T-helper 1 cell treated with Interleukin-12 subunit alpha and Interleukin-12 subunit beta and Interleukin-4 antibody, amounts not matched to agents 30 ng/mL and 1 ng/mL, for 36 hours (primary cell): ENCODE measurements around the gene CX3CL1. TPM values are rescaled to one million over a fixed set of nuclear protein-coding genes. Genes with fewer than 3 reads are reported as not detected.
"Not testable (repeated sequence)": the region's sequence is repeated elsewhere in the genome, so short reads cannot be mapped to it uniquely, and the experiment has no call there.

ENCODE experiments used
- intact Hi-C: fragments of 100-400 bp; cut with micrococcal nuclease; formaldehyde crosslinking; loops from one replicate; pipeline ENCODE4 v1.15.1; 2024
- total RNA-seq: library from RNA; stranded (reverse); gene quantifications from 2 replicates; pipeline ENCODE4 v1.2.3, GENCODE V29; 2022

CX3CL1 gene
- total RNA-seq, 1 donor from 2014 or later: not detected

DNA sequence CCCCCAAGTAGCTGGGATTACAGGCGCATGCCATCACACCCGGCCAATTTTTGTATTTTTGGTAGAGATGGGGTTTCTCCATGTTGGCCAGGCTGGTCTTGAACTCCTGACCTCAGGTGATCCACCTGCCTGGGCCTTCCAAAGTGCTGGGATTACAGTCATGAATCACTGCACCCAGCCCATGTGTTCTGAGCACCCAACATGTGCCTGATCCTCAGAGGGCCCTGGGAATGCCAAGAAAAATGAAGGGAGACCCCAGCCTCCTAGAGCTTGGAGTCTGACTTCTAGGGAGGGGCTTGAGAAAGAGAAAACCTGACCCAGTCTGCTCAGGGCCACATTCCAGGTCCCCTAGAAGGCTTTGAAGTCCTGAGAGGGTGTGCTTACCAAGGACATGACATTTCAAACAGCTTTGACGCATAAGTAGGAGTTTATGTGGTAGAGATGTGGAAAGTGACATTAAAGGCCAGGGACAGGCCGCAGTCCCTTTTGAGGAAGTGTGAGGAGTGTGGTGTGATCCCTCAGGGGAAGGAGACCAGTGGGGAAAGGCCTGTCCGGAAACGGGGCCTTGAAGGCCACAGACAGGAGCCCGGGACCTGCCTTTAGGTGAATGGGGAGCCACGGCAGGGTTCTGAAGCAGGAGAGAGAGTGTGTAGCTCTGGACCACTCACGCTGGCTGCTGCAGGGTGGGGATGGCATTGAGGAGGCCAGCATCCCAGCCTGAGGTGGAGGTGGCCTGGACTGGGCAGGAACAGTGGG is 14.8 kb upstream of the CX3CL1 start:
- intact Hi-C loops: no loop called here

DNA sequence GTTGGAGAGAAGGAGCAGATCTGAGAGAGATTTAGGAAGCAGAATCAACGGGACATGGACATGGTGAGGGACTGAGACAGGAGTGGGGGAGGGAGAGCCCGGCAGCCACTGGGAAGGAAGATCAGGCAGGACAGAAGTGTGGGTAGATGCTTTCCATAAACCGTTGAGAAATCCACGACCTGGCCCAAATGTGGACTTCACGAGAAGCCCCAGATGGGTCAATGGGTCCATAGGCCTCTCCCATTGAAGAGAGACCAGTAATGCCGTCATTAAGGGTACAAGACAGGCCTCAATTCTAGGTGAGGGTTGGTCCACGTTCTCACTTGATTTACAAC is 14.2 kb upstream of the CX3CL1 start:
- intact Hi-C loops: no loop called here

DNA sequence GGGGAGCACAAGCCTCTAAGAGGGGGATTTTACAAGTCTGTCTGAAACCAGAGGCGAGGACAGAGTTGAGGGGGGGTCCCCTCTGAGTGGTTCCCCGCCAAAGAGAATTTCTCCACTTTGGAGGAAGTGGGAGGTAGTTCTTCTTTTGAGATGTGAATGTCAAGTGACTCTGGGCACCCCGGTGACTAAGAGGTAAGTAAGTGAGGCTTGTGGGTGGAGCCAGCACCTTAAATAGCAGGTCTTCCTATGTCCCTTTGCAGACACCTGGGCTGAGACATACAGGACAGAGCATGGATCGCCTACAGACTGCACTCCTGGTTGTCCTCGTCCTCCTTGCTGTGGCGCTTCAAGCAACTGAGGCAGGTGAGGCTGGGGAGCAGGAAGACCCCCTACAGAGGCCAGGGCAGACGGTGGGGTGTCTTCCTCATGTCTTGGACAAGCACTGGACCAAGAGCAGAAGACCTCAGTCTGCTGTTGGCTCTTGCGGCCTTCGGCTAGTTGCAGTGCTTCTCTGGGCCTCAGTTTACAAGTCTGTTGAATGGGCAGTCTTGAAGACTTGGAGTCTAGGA is 13.7 kb upstream of the CX3CL1 start, which contains the start of gene CCL22:
CCL22 (plus strand) TSS at position 257 of the 569 bp plus-strand sequence; CDS start at position 291, 34 bp downstream.
- intact Hi-C loops: no loop called here

DNA sequence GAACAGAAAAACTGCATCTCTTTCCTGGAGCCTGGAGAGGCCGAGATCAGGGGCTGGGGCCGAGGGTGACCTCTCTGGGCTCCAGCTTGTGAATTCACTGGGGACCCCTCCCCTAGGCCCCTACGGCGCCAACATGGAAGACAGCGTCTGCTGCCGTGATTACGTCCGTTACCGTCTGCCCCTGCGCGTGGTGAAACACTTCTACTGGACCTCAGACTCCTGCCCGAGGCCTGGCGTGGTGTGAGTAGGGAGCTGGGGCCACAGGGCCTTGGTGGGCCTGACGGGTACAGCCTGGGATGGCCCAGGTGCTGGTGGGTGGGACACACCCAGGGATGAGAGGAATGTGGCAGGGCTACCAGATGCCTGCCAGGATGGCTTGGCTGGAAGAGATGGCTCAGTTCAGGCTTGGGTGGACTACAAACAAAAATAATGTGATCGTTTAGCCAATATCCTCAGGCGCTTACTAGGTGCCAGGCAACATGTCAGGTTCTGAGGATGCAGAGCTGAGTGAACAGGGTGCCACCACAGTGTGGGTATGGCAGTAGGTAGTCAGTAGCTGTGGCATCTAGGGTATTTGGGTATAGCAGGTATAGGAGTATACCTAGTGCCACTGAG is 11.9 kb upstream of the CX3CL1 start:
- intact Hi-C loops: no loop called here

DNA sequence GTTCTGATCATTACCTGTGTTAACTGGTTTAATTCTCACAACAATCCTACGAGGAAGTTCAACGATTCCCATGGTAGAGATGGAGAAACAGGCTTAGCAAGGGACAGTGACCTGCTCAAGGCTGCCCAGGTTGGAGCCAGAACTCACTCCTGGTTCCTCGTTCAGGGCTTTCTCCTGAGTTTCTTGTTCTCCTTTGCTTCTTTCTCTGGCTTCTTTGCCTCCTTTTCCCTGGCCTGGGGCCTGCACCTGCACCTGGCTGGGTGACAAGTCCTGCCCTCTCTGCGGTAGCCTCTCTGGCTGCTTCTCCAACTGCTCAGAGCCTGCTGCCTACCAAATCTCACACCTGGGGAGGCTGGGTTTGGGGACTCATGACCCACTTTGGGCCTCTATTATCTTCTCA is 10.9 kb upstream of the CX3CL1 start:
- intact Hi-C loops: no loop called here

DNA sequence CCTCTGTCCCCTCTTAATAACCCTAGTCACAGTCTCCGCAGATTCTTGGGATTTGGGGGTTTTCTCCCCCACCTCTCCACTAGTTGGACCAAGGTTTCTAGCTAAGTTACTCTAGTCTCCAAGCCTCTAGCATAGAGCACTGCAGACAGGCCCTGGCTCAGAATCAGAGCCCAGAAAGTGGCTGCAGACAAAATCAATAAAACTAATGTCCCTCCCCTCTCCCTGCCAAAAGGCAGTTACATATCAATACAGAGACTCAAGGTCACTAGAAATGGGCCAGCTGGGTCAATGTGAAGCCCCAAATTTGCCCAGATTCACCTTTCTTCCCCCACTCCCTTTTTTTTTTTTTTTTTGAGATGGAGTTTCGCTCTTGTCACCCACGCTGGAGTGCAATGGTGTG is 8.1 kb upstream of the CX3CL1 start:
- intact Hi-C loops: no loop called here

DNA sequence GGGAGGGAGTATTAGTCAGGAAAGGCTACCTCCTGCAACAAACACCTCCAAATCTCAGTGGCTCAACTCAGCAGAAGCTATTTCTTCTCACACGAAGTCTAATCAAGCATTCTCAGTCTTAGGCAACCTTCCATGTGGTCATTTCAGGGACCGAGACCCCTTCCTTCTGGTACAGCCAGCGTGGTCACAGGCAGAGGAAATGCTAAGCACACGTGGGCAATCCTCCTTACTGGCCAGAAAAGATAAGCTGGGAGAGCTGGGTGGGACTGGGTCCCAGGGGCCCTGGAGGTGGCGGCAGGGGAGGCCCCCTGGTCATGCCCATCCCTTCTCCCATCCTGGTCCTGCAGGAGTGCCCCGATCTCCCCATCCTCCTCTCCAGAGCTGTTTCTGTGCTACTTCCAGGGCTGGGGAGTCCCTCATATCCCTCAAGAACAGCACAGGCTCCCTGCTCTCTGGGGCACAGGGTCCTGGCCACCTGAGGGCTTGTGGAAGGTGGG is 5.7 kb upstream of the CX3CL1 start:
- intact Hi-C loops: no loop called here

DNA sequence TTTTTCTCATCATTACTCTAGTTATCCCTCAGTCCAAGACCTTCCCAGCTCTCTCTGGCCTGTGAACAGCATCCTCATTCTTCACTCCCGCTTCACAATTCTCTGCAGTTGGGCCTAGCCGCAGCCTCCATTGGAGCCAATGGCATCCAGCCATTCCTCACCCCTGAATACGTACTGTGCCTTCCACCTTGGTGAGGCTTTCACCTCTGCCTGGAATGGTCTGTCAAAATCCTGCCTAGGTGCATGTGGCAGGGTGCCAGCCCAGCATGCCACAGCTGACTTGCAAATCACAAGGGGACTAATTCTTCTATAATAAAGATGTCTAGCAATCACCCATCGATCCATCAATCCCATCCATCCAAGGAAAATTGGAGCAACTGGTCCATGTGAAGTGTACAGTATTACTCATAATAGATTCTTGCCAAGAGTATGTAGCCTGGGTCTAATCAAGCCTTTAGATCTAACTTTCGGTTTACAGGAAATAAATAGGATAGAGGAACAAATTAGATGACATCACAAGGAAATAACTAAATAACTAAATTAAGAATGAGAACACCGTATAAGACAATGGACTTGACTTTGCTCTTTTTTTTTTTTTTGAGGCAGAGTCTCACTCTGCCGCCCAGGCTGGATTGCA is 5.1 kb upstream of the CX3CL1 start:
- intact Hi-C loops: no loop called here

DNA sequence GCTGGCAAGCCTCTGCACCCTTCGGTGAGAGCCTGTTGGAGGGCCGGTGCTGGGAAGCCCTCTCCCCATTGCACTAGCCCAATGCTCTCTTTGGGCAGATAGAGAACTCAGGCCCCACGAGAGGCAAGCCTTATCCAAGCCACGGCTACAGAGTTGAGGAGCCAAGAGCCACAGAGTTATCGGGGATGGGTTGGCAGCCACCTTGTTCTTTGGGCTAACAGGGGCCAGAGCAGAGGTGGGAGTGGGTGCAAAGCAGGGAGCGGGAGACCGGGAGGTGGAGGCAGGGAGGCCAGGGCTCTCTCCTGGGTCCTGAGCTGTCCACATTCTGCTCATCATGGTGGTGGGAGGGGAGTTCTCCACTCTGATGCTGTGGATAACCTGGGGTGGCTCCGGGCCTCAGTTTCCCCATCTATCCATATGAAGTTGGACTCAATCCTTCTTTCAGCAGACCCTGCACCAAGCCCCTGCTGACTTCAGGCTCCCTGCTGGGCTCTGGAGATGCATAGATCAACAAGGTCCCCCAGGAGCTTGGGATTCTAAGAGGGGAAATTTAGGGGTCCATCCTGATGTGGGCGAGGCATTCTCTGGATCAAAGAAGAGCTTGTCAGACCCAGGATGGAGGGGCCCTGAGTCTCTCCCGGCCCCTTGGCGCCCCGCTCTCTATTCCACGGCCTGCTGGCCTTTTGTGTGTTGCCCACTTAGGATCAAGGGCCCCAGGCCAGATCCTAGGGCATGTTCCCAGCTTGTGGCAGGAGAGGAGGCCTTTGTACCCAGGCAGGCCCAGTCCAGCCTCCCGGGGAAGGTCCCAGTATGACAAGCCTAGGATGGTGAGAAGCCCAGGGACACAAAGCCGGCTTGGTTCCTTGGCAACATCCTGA is 557 bp upstream of the CX3CL1 start:
- intact Hi-C loops: no loop called here

DNA sequence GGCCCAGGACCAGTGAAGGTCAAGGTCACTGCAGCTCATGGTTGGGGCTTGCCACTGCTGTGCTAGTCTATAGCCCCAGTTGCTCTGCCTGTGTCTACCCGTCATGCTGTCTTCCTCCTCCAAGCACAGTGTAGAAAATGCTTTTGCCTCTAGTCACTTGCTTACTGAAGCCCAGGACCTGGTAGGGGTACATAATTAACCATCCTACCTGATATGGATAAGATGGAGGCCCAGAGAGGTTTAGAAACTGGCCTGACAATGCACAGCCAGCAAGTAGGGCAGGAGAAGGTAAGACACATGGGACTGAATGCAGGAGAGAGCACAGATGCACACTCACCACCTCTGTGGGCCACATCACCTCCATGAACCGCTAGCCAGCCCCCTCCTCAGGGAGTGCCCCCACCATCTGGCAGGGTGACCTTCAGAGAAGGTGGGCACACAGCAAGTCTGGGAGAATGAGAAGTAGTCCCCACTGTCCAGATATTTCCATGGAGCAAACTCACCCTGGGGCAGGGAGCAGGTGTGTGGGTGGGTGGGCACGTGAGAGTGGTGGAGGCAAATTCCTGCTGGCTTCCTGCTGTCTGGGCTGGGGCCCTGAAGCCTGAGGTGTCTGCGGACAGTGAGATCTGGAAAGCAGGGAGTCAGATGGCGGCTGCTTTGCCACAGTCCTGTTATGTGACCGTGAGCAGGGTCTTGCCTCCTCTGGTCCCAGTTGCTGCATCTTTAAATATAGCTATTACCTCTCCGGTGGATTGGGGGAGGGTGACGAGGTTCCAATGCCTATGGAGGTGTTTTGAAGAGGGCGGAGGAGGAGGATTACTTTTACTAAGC is 1.0 kb downstream of the CX3CL1 start:
- intact Hi-C loops: no loop called here

DNA sequence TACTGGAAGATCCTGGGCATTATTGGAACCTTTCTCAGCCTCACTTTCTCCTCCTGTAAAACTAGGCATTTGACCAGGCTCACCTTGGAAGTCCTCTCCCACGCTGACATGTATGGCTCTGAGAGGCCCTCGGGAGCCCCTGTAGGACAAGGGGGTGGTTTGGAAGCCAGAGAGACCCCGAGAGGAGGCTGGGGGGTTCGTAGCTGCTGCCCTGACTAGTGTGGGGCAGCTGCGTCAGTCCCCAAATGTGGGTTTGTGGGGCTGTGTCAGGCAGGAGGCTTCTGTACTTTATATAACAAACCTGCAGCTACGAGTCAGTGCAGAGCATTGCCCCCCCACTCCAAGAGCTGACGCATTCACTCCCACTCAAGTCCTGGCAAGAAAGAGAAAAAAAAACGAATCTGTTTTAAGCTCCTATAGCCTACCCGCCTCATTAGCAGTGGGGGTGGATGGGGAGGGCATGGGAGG is 1.8 kb downstream of the CX3CL1 start:
- intact Hi-C loops: no loop called here

DNA sequence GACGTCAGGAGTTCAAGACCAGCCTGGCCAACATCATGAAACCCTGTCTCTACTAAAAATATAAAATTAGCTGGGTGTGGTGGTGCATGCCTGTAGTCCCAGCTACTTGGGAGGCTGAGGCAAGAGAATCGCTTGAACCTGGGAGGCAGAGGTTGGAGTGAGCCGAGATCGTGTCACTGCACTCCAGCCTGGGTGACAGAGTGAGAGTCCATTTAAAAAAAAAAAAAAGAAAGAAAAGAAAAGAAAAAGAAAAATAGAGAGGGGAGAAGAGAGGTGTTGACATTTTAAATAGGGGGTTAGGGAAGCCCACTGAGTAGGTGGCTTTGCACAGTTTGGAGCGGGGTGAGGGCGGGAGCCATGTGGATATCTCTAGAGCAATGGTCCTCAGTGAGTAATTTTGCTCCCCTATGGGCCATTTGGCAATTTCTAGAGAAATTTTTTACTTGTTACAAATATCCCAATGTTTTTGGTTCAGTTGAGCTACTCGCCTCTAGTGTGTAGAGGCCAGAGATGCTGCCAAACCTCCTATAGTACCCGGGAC is 2.7 kb downstream of the CX3CL1 start:
- intact Hi-C loops: not testable (repeated sequence)

DNA sequence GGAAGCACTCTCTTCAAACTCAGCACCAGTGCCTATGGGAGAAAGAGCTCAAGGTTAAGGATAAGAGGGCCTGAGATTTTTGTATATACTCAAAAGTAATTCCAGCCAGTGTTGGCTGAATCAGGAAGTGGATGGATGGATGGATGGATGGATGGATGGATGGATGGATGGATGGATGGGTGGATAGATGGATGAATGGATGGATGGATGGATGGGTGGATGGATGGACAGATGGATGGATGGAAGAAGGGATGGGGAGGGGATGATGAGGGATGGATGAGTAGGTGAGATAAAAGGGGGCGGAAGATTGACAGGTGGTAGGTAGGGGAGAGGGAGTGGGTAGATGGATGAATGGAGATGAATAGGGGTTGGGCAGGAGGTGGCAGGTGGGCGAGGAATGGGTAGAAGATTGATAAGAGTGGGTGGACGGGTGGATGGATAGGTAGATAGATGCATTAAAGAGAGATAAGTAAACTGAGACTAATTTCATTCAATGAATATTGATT is 4.1 kb downstream of the CX3CL1 start:
- intact Hi-C loops: no loop called here

DNA sequence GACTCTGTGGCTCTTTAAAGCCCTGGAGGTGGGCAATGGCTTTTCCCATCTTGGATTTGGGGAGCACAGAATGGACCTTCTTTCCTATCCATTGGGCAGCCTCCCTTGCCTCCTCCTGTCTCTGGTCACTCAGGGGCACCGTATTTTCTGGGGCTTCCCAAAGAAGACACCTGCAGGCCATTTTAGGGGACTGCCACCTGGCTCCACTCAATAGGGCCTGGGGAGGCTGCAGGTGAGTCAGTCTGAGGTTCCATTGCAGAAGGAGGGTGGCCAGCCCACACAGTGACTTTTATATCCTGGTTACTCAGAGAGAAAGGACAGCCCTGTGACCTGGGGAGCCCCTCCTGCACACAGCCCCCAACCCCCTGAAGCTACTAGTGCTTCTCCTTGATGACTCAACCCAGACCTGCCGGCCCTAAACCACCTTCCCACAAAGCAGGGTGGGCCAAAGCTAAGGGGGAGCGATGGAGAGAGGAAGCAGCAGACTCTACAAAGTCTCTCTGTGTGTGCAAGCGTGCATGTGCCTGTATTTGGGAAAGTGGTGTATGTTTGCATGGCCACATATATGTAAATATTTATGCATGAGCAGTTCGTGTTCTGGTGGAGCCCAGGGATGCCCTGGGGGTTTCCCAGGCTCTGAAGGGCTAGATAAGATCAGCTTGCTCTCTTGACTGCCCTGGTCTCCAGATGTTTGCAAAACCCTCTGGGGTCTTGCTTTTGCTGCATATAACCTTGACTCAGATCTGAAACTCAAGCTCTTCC is 5.0 kb downstream of the CX3CL1 start:
- intact Hi-C loops: no loop called here

DNA sequence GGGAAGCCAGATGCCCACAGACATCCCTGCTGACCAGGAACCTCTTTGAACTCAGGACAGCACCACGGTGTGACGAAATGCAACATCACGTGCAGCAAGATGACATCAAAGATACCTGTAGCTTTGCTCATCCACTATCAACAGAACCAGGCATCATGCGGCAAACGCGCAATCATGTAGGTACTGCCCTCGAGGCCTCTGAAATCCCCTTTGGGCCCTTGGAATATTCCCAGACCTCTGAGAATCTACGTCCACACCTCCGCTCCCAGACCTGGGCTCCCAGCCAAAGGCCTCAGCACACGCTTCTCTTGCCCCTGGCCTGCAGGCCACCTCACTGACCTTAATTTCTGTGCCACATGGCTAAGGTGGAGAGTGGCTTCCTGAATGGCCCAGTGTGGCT is 7.3 kb downstream of the CX3CL1 start:
- intact Hi-C loops: no loop called here

DNA sequence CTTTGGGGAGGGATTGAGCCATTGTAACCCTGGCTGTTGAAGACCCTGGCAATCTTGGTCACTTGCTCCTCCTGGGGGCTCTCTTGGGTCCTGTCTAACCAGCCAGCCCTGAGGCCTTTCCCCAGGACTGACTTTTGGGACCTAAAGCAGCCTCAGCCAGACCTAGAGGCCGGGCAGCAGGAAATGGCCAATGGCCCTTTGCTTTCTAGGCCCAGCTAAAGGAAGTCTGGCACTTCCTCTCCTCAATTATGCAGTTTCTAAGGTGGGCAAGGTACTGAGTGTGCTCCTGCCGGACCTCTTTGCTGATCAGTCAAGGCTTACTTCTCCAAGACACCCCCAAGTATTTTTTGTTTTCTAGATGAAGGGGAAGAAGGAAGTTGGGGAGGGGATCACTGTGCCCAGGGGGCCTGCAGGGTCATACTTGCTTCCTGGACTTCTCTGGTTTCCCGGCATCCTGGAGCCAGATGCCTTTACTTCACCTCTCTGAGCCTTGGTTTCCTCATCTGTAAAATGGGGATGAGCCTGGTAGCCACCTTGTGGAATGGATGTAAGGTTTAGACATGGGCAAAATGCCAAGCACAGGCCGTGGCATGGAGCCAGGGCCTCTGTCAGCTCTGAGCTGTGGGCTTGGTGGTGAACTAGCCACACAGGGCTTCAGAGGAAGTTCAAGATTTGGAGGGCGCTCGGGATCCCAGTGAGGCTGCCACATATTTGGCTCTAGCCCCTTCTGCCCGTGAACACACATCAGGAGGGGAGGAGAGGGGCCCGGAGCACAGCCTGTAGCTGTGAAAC is 8.6 kb downstream of the CX3CL1 start:
- intact Hi-C loops: no loop called here

DNA sequence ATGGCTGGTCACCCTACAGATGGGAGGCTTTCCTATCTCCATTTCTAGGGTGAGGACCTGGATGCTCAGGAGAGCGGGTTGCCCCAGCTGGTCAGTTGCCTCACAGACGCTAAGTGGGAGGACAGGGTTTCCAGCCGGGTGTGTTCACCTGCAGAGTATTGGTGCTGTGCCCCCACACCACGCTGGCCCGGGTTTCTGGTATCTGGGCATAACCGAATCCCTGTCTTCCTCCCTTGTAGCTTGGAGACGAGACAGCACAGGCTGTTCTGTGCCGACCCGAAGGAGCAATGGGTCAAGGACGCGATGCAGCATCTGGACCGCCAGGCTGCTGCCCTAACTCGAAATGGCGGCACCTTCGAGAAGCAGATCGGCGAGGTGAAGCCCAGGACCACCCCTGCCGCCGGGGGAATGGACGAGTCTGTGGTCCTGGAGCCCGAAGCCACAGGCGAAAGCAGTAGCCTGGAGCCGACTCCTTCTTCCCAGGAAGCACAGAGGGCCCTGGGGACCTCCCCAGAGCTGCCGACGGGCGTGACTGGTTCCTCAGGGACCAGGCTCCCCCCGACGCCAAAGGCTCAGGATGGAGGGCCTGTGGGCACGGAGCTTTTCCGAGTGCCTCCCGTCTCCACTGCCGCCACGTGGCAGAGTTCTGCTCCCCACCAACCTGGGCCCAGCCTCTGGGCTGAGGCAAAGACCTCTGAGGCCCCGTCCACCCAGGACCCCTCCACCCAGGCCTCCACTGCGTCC is 9.7 kb downstream of the CX3CL1 start:
- intact Hi-C loops: no loop called here
